Suprapubic skin (tissue), 3 donors: Measurements from ENCODE around the gene RPL27A.

ENCODE experiments used
- POLR2A ChIP-seq, 2 donors: fragments of 450-650 bp; IDR thresholded peaks; one replicate each; pipeline ENCODE4 v1.6.1; 2017; ENCODE audit warnings: antibody characterized with exemption in 2 of 2, mild to moderate bottlenecking in 2 of 2, moderate library complexity in 2 of 2
- TF ChIP-seq, protein P1 (sequence below), 2 donors: fragments of 200-600 bp in 1 of 2; fragments of 450-650 bp in 1 of 2; sonication (generic) in 1 of 2; IDR thresholded peaks; one replicate each; pipeline ENCODE4 v1.5.1; 2016 to 2019; ENCODE audit warnings: antibody characterized with exemption in 2 of 2, mild to moderate bottlenecking in 1 of 2, moderate library complexity in 1 of 2

DNA sequence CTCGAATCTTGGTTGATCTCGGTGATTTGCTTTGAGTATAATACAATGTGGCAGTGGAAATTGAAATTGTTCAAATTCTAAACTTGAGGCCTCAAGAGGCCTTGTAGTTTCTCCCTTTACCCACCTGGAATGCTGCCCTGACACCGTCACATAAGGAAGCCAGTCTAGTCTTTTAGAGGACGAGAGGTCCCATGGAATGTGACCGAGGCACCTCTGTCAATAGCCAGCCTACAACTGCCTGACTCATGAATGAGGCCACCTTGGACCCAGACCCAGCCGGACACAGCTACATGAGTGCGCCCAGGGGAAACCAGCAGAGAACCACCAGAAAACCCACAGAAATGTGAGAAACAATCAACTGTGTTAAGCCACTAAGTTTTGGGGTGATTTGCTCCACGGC is 52.5 kb downstream of the RPL27A start:
- TF ChIP-seq, protein P1, sequence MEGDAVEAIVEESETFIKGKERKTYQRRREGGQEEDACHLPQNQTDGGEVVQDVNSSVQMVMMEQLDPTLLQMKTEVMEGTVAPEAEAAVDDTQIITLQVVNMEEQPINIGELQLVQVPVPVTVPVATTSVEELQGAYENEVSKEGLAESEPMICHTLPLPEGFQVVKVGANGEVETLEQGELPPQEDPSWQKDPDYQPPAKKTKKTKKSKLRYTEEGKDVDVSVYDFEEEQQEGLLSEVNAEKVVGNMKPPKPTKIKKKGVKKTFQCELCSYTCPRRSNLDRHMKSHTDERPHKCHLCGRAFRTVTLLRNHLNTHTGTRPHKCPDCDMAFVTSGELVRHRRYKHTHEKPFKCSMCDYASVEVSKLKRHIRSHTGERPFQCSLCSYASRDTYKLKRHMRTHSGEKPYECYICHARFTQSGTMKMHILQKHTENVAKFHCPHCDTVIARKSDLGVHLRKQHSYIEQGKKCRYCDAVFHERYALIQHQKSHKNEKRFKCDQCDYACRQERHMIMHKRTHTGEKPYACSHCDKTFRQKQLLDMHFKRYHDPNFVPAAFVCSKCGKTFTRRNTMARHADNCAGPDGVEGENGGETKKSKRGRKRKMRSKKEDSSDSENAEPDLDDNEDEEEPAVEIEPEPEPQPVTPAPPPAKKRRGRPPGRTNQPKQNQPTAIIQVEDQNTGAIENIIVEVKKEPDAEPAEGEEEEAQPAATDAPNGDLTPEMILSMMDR (IDR thresholded peaks at IDR 0.05), result no peak
- TF ChIP-seq POLR2A (IDR thresholded peaks at IDR 0.05), result no peak
